ENCODE results near the gene RUSF1.

DNA sequence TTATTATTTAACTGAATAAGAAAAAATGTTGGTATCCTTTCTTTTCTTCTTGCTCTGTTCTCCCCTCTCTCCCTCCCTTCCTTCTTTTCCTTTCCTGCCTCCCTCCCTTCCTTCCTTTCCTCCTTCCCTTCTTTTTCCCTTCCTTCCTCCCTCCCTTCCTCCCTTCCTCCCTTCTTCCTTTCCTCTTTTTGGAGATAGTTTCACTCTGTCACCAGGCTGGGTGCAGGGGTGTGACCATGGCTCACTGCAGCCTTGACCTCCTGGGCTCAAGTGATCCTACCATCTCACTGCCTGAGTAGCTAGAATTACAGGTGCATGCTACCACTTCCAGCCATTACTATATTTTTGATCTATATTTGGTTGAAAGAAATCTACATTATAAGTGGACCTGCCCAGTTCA is 5.7 kb upstream of the RUSF1 start:
- TF ChIP-seq, protein P1, sequence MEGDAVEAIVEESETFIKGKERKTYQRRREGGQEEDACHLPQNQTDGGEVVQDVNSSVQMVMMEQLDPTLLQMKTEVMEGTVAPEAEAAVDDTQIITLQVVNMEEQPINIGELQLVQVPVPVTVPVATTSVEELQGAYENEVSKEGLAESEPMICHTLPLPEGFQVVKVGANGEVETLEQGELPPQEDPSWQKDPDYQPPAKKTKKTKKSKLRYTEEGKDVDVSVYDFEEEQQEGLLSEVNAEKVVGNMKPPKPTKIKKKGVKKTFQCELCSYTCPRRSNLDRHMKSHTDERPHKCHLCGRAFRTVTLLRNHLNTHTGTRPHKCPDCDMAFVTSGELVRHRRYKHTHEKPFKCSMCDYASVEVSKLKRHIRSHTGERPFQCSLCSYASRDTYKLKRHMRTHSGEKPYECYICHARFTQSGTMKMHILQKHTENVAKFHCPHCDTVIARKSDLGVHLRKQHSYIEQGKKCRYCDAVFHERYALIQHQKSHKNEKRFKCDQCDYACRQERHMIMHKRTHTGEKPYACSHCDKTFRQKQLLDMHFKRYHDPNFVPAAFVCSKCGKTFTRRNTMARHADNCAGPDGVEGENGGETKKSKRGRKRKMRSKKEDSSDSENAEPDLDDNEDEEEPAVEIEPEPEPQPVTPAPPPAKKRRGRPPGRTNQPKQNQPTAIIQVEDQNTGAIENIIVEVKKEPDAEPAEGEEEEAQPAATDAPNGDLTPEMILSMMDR (conservative IDR thresholded peaks at IDR 0.05 in 1 of 2, IDR thresholded peaks at IDR 0.05 in 1 of 2; ENCODE audit: low read depth in 1 of 2, low read length in 2 of 2) = no peak
- TF ChIP-seq EZH2 (IDR thresholded peaks at IDR 0.05; ENCODE audit: low read length, missing control alignments) = no peak
